ENCODE results near the gene DOC2B. TPM values are rescaled to one million over a fixed set of nuclear protein-coding genes. Genes with fewer than 3 reads are reported as not detected.
"Not testable (repeated sequence)": the region's sequence is repeated elsewhere in the genome, so short reads cannot be mapped to it uniquely, and the experiment has no call there.

Gene DOC2B
- total and polyA plus RNA-seq, 2 of the 8 experiments (the other 6 are each of a cell fraction or from before 2014, with no cell fraction given): 1.3 to 3.3 TPM

GRCh38 chr17:134332-134785 is 47.1 kb downstream of the DOC2B start:
- H3K79me2 ChIP-seq (ENCODE audit: control insufficient read depth in 1 of 2, insufficient read depth in 2 of 2, low read length in 2 of 2); H2BK120ac ChIP-seq (replicated peaks; ENCODE audit: low read depth, low read length); H3K9ac ChIP-seq (replicated peaks in 1 of 4; ENCODE audit: extremely low read depth in 1 of 4, low read depth in 3 of 4, low read length in 3 of 4); H4K8ac ChIP-seq (ENCODE audit: extremely low read depth, insufficient read depth, low read length); H3K23me2 ChIP-seq (ENCODE audit: low read depth, low read length); H2AK5ac ChIP-seq (ENCODE audit: low read depth, low read length); H4K20me1 ChIP-seq (replicated peaks in 1 of 2; ENCODE audit: control insufficient read depth in 1 of 2, insufficient read depth in 2 of 2, low read length in 2 of 2); H4K91ac ChIP-seq (replicated peaks; ENCODE audit: insufficient read length, low read length); H2BK15ac ChIP-seq (ENCODE audit: low read length); H3K4ac ChIP-seq (replicated peaks; ENCODE audit: insufficient read length, low read depth, low read length); H3K56ac ChIP-seq (replicated peaks; ENCODE audit: insufficient read length, low read depth, low read length); H3K79me1 ChIP-seq (ENCODE audit: low read depth, low read length); FAIRE-seq; H3K4me2 ChIP-seq (ENCODE audit: insufficient read depth in 1 of 2, low read depth in 2 of 2, low read length in 2 of 2); H3K4me1 ChIP-seq (replicated peaks in 1 of 4; ENCODE audit: control insufficient read depth in 3 of 4, insufficient read depth in 4 of 4, low read length in 3 of 4); H4K5ac ChIP-seq (ENCODE audit: insufficient read length, low read depth, low read length); H2BK5ac ChIP-seq (ENCODE audit: low read depth, low read length); H3K36me3 ChIP-seq (ENCODE audit: control insufficient read depth in 2 of 4, insufficient read depth in 4 of 4, low read length in 3 of 4); H3K4me3 ChIP-seq (ENCODE audit: extremely low read depth in 1 of 4, insufficient read depth in 2 of 4, low read depth in 3 of 4, low read length in 4 of 4); H2AFZ ChIP-seq (ENCODE audit: low read length); H2BK12ac ChIP-seq (ENCODE audit: low read depth, low read length); CTCF ChIA-PET (ENCODE audit: partially characterized antibody); H3K27ac ChIP-seq (ENCODE audit: low read depth, low read length); POLR2A ChIA-PET (ENCODE audit: partially characterized antibody); H3K27me3 ChIP-seq (replicated peaks in 1 of 4; ENCODE audit: control insufficient read depth in 3 of 4, extremely low read depth in 1 of 4, insufficient read depth in 3 of 4, low read length in 3 of 4); H2BK20ac ChIP-seq (ENCODE audit: low read length); H3K18ac ChIP-seq (ENCODE audit: extremely low read depth, low read length); H3K14ac ChIP-seq (ENCODE audit: insufficient read length); H3K23ac ChIP-seq (ENCODE audit: insufficient read length): not testable (repeated sequence)
- peaks cover under 1 to 15% of the 10 kb centered on the region in 2 experiments; a peak in 2 of 4 replicates for H3K9me3 ChIP-seq (ENCODE audit: insufficient read depth in 2 of 2, low read depth in 1 of 2, low read length in 1 of 2)
- peak; percentile 15 to 51 (median 28) for TF ChIP-seq CTCF (IDR thresholded peaks at IDR 0.05; ENCODE audit: control extremely low read depth in 1 of 3, insufficient read depth in 1 of 3, low read depth in 1 of 3, low read length in 3 of 3)
- 93% methylated on average over 9 of the region's 25 CpGs; no CpG with 5 or more reads in 1 of the 2 experiments for WGBS, 2 experiments (ENCODE audit: extremely low coverage in 1 of 2, insufficient coverage in 1 of 2, insufficient read length in 1 of 2, insufficient replicate concordance in 2 of 2, low coverage in 1 of 2, low lambda C conversion rate in 2 of 2, missing lambda C conversion rate in 1 of 2)
- peak in 1 of 2 experiments; percentile 59 for DNase-seq (ENCODE audit: low read depth in 1 of 2, low spot score in 2 of 2)

Data from H1 (cell line).